ENCODE results near the gene RAB3D. TPM values are rescaled to one million over a fixed set of nuclear protein-coding genes. Genes with fewer than 3 reads are reported as not detected.

The RAB3D gene
- 11.4 and 12.9 TPM in 2 replicates for total RNA-seq

GRCh38 chr19:11339254-11340098, at the start of gene RAB3D:
Gene RAB3D, minus strand, starts transcription at chr19:11339657. Its CDS starts 2,258 bp downstream, at chr19:11337399.

GRCh38 chr19:11374433-11375142, 35.1 kb upstream of the RAB3D start, which contains the start of gene SWSAP1:
Gene SWSAP1, plus strand, starts transcription at chr19:11374666. Its CDS starts 15 bp downstream, at chr19:11374681.

GRCh38 chr19:11355160-11356073, 16.0 kb upstream of the RAB3D start, which contains the start of gene PLPPR2:
Gene PLPPR2, plus strand, starts transcription at chr19:11355432. Its CDS starts 2,242 bp downstream, at chr19:11357674.

GRCh38 chr19:11346104-11346940, 6.9 kb upstream of the RAB3D start, which contains the start of the genes CCDC159 and TMEM205:
Gene CCDC159, plus strand, starts transcription at chr19:11346519. Its CDS starts 88 bp downstream, at chr19:11346607.
Gene TMEM205, minus strand, starts transcription at chr19:11346268. Its CDS starts 649 bp downstream, at chr19:11345619.

GRCh38 chr19:11295665-11296245, 43.7 kb downstream of the RAB3D start, which contains the start of gene TSPAN16:
Gene TSPAN16, plus strand, starts transcription at chr19:11296160. Its CDS starts 138 bp downstream, at chr19:11296298.

Other genes starting within 250 kb of the RAB3D start
- 18.3 and 25.1 TPM in 2 replicates for gene SPC24, start 183.9 kb downstream of the RAB3D start, total RNA-seq
- gene KANK2, start 142.1 kb downstream of the RAB3D start, total RNA-seq: 262 TPM in 2 replicates
- not detected in 2 replicates for gene ANGPTL8, start 100.0 kb downstream of the RAB3D start, total RNA-seq
- gene DOCK6, start 77.1 kb downstream of the RAB3D start, total RNA-seq: 11.0 and 13.1 TPM in 2 replicates
- not detected in 2 replicates for gene TSPAN16, start 43.5 kb downstream of the RAB3D start, total RNA-seq
- gene TMEM205, start 6.6 kb upstream of the RAB3D start, total RNA-seq: 76.3 and 80.2 TPM in 2 replicates
- gene CCDC159, start 6.9 kb upstream of the RAB3D start, total RNA-seq: 9.9 and 13.8 TPM in 2 replicates
- 12.0 and 14.0 TPM in 2 replicates for gene PLPPR2, start 15.8 kb upstream of the RAB3D start, total RNA-seq
- gene SWSAP1, start 35.0 kb upstream of the RAB3D start, total RNA-seq: 0.43 and 0.91 TPM in 2 replicates
- 2.0 and 3.0 TPM in 2 replicates for gene EPOR, start 44.7 kb upstream of the RAB3D start, total RNA-seq
- gene RGL3, start 79.7 kb upstream of the RAB3D start, total RNA-seq: 4.3 and 6.5 TPM in 2 replicates
- gene ODAD3, start 95.5 kb upstream of the RAB3D start, total RNA-seq: 0.26 and 0.32 TPM in 2 replicates
- 114 and 135 TPM in 2 replicates for gene PRKCSH, start 96.0 kb upstream of the RAB3D start, total RNA-seq
- not detected in 2 replicates for gene ELAVL3, start 141.4 kb upstream of the RAB3D start, total RNA-seq
- gene ZNF653, start 166.2 kb upstream of the RAB3D start, total RNA-seq: 3.1 and 3.6 TPM in 2 replicates
- gene ECSIT, start 189.5 kb upstream of the RAB3D start, total RNA-seq: 15.0 and 21.0 TPM in 2 replicates
- 1.0 and 1.1 TPM in 2 replicates for gene CNN1, start 199.2 kb upstream of the RAB3D start, total RNA-seq
- 30.4 and 30.7 TPM in 2 replicates for gene ELOF1, start 219.6 kb upstream of the RAB3D start, total RNA-seq
- gene ACP5, start 238.0 kb upstream of the RAB3D start, total RNA-seq: 0.39 and 0.54 TPM in 2 replicates

Data from articular chondrocyte of knee joint (primary cell).